ENCODE data around the gene GGT6.

DNA sequence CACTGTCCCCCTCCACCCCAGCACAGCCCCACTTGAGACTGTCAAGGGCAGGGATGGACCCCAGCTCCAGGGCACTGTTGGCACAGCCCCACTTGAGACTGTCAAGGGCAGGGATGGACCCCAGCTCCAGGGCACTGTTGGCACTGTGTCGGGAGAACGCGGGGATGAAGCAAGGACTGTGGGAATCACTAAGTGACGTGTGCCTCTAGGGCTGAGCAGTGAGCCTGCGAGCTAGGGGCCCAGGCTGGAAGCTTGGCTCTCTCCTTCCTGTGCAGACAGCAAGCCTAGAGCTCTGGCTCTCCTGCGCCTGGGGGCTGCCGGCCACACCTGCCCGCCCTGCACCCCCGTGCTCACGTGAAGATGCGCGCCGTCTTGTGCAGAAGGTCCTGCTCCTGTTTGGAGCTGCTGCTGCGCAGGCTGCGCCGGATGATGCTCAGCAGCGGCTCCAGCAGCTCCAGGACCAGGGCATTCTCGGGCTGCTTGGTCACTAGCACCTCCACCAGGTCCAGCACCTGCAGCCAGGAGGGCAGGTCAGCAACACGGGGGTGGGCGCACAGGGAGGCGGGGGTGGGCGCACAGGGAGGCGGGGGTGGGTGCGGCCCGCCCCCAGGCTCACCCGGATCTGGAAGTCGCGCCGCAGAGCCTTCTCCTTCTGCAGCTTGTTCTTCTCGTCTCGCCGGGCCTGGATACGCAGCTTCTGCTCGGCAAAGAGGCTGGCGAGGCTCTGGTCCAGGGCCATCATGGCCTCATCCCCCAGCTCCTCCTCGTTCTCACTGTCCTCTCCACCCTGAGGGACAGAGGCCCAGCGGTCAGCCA is 16.0 kb downstream of the GGT6 start:
- TF ChIP-seq CTCF (IDR thresholded peaks at IDR 0.05) (no peak), KDM5A (IDR thresholded peaks at IDR 0.05) (no peak), POLR2A (IDR thresholded peaks at IDR 0.05; ENCODE audit: low read length) (no peak), EP300 (IDR thresholded peaks at IDR 0.05) (no peak), NR3C1 (IDR thresholded peaks at IDR 0.05) (no peak), CEBPB (IDR thresholded peaks at IDR 0.05) (no peak)
